Panc1 (cell line): ENCODE data around the gene SERPINB10.

ENCODE experiments used
- CTCF ChIP-seq: fragments of 450-650 bp; IDR thresholded peaks from 2 replicates; pipeline ENCODE4 v1.5.1; 2017; ENCODE audit warnings: mild to moderate bottlenecking
- POLR2AphosphoS5 ChIP-seq: IDR thresholded peaks from 2 replicates; pipeline ENCODE4 v1.6.1; 2012; ENCODE audit warnings: mild to moderate bottlenecking, low read depth, low read length, moderate library complexity
- REST ChIP-seq, 2 experiments: IDR thresholded peaks; 2 replicates each; pipeline ENCODE4 v1.6.1; 2011 to 2012; ENCODE audit warnings: low read depth in 2 of 2, control low read depth in 1 of 2, low read length in 1 of 2, mild to moderate bottlenecking in 1 of 2, moderate library complexity in 1 of 2; ENCODE audit not compliant: insufficient read depth in 1 of 2
- SIN3A ChIP-seq: IDR thresholded peaks from 2 replicates; pipeline ENCODE4 v1.6.1; 2012; ENCODE audit warnings: low read depth, mild to moderate bottlenecking, low read length, moderate library complexity, borderline replicate concordance; ENCODE audit not compliant: insufficient read depth

DNA sequence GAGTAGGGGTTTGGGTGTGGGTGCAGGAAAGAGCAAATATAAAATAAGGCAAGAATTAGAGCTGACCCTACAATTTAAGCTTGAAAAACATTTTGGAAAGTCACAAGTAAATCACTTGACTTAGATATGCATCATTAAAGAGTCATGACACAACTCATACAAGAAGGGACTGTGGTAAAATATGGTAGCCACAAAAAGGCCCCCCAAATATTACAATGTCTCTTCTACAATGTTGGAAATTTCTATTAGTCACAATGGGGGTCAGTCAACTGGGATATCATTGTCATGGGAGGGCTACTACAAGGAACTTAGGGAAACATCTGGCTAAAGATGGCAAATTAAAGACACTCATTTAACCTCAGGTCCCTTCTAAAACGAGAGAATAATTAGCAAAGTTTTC, 35.9 kb upstream of the SERPINB10 start:
- TF ChIP-seq CTCF (no peak), POLR2AphosphoS5 (no peak), SIN3A (no peak), REST (IDR thresholded peaks at IDR 0.05; ENCODE audit: insufficient read depth in 1 of 2, low read depth in 2 of 2, low read length in 1 of 2) (no peak)
